22Rv1 (cell line): ENCODE measurements around the gene HTRA1.

Experiments used
- H3K27ac ChIP-seq: fragments of 450-650 bp; 2 replicates; pipeline ENCODE4 v1.5.1; 2017
- CTCF ChIP-seq: fragments of 450-650 bp; IDR thresholded peaks from 2 replicates; pipeline ENCODE4 v1.5.1; 2017; ENCODE audit warnings: mild to moderate bottlenecking
- ZFX ChIP-seq: fragments of 450-650 bp; IDR thresholded peaks from 2 replicates; pipeline ENCODE4 v1.6.1; 2017; ENCODE audit warnings: antibody characterized with exemption, borderline replicate concordance

The HTRA1 gene

GRCh38 chr10:122509323-122509722, 48.0 kb downstream of the HTRA1 start:
- no peak overlapping the region for H3K27ac ChIP-seq
- TF ChIP-seq ZFX (no peak), CTCF (no peak)

- H3K27ac ChIP-seq: no peak overlapping the region
- no peak for TF ChIP-seq ZFX
- TF ChIP-seq CTCF: no peak
These were observed 49.0 kb downstream of the HTRA1 start for GRCh38 chr10:122510326-122510725.

GRCh38 chr10:122510736-122511135, 49.4 kb downstream of the HTRA1 start:
- no peak overlapping the region for H3K27ac ChIP-seq
- no peak for TF ChIP-seq ZFX
- no peak for TF ChIP-seq CTCF

GRCh38 chr10:122513053-122513452, 51.7 kb downstream of the HTRA1 start:
- no peak overlapping the region for H3K27ac ChIP-seq
- TF ChIP-seq ZFX (no peak), CTCF (no peak)

- H3K27ac ChIP-seq: no peak overlapping the region
- TF ChIP-seq CTCF (no peak), ZFX (no peak)
These were observed 52.9 kb downstream of the HTRA1 start for GRCh38 chr10:122514045-122514840.

GRCh38 chr10:122515022-122515424, 53.7 kb downstream of the HTRA1 start:
- no peak overlapping the region for H3K27ac ChIP-seq
- no peak for TF ChIP-seq ZFX
- TF ChIP-seq CTCF: no peak

GRCh38 chr10:122515588-122516231, 54.4 kb downstream of the HTRA1 start:
- no peak for TF ChIP-seq CTCF
- H3K27ac ChIP-seq: no peak overlapping the region
